ENCODE results near the gene SMIM23. TPM values are rescaled to one million over a fixed set of nuclear protein-coding genes. Genes with fewer than 3 reads are reported as not detected.

SMIM23 gene
- total RNA-seq, 1 experiment from 2014 or later, result not detected

GRCh38 chr5:171782332-171782966 lies 3.2 kb upstream of the SMIM23 start:
- intact Hi-C loops (cut with micrococcal nuclease; ENCODE audit: unreplicated experiment), result no loop called here
- Histone ChIP-seq H3K4me1 (ENCODE audit: insufficient read depth, low read length, poor library complexity, severe bottlenecking) (no peaks in the 10 kb centered on the region), H3K27me3 (replicated peaks; ENCODE audit: insufficient read depth, low read depth, low read length, poor library complexity) (peaks cover 4% of the 10 kb centered on the region), H3K9me3 (ENCODE audit: low read depth, low read length, poor library complexity, severe bottlenecking) (no peaks in the 10 kb centered on the region), H3K4me3 (ENCODE audit: low read depth, low read length, poor library complexity, severe bottlenecking) (no peak overlapping the region), H3K36me3 (ENCODE audit: insufficient read depth, low read length, poor library complexity, severe bottlenecking) (no peaks in the 10 kb centered on the region), H3K27ac (ENCODE audit: low read depth, low read length, poor library complexity, severe bottlenecking) (no peak overlapping the region)
- TF ChIP-seq EZH2 (IDR thresholded peaks at IDR 0.05; ENCODE audit: borderline replicate concordance, low read depth, low read length, poor library complexity, severe bottlenecking) (no peak), CTCF (conservative IDR thresholded peaks at IDR 0.05; ENCODE audit: low read depth, low read length) (no peak)
- POLR2A ChIA-PET (ENCODE audit: low non-redundant PET), result no interaction called here
- no TSS peak for BruUV-seq (replicated peaks)
- DNase-seq (ENCODE audit: low spot score), result no peak
- CTCF ChIA-PET, result no interaction called here

DNA sequence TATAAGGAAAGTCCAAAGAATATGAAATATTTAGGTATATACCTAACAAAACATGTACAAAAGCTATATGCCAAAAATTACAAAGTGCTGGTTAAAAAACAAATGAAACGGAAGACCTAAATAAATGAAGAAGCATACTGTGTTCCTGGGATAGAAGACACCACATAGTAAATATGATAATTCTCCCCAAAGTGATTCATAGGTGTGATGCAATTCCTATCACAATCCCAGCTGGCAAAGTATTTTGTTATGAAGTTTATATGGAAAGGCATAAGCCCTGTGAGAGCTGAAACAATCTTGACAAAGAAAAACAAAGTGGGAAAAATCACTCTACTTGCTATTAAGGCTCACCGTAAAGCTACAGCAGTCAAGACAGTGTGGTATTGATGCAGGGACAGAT lies 2.6 kb upstream of the SMIM23 start:
- Histone ChIP-seq H3K36me3 (ENCODE audit: insufficient read depth, low read length, poor library complexity, severe bottlenecking) (no peaks in the 10 kb centered on the region), H3K27ac (ENCODE audit: low read depth, low read length, poor library complexity, severe bottlenecking) (no peak overlapping the region), H3K4me3 (ENCODE audit: low read depth, low read length, poor library complexity, severe bottlenecking) (no peak overlapping the region), H3K4me1 (ENCODE audit: insufficient read depth, low read length, poor library complexity, severe bottlenecking) (no peaks in the 10 kb centered on the region), H3K27me3 (replicated peaks; ENCODE audit: insufficient read depth, low read depth, low read length, poor library complexity) (peaks cover 4% of the 10 kb centered on the region), H3K9me3 (ENCODE audit: low read depth, low read length, poor library complexity, severe bottlenecking) (no peaks in the 10 kb centered on the region)
- intact Hi-C loops (cut with micrococcal nuclease; ENCODE audit: unreplicated experiment), result no loop called here
- no peak for TF ChIP-seq CTCF (conservative IDR thresholded peaks at IDR 0.05; ENCODE audit: low read depth, low read length)
- no peak for TF ChIP-seq EZH2 (IDR thresholded peaks at IDR 0.05; ENCODE audit: borderline replicate concordance, low read depth, low read length, poor library complexity, severe bottlenecking)
- DNase-seq (ENCODE audit: low spot score), result no peak
- BruUV-seq (replicated peaks), result no TSS peak
- ChIA-PET POLR2A (ENCODE audit: low non-redundant PET) (no interaction called here), CTCF (no interaction called here)

GRCh38 chr5:171789353-171789752 lies 3.7 kb downstream of the SMIM23 start:
- no peaks in the 10 kb centered on the region for H3K9me3 ChIP-seq (ENCODE audit: low read depth, low read length, poor library complexity, severe bottlenecking)
- H3K27me3 ChIP-seq (replicated peaks; ENCODE audit: insufficient read depth, low read depth, low read length, poor library complexity), result peaks cover 10% of the 10 kb centered on the region
- TF ChIP-seq EZH2 (IDR thresholded peaks at IDR 0.05; ENCODE audit: borderline replicate concordance, low read depth, low read length, poor library complexity, severe bottlenecking) (no peak), CTCF (conservative IDR thresholded peaks at IDR 0.05; ENCODE audit: low read depth, low read length) (no peak)
- no peak overlapping the region for H3K4me3 ChIP-seq (ENCODE audit: low read depth, low read length, poor library complexity, severe bottlenecking)
- intact Hi-C loops (cut with micrococcal nuclease; ENCODE audit: unreplicated experiment), result no loop called here
- H3K4me1 ChIP-seq (ENCODE audit: insufficient read depth, low read length, poor library complexity, severe bottlenecking), result no peaks in the 10 kb centered on the region
- CTCF ChIA-PET, result no interaction called here
- POLR2A ChIA-PET (ENCODE audit: low non-redundant PET), result no interaction called here
- no TSS peak for BruUV-seq (replicated peaks)
- no peaks in the 10 kb centered on the region for H3K36me3 ChIP-seq (ENCODE audit: insufficient read depth, low read length, poor library complexity, severe bottlenecking)
- H3K27ac ChIP-seq (ENCODE audit: low read depth, low read length, poor library complexity, severe bottlenecking), result no peak overlapping the region
- no peak for DNase-seq (ENCODE audit: low spot score)

Measured in A673 (cell line).